Measurements from ENCODE around the gene MYOM1.

- no peak for TF ChIP-seq POLR2A (IDR thresholded peaks at IDR 0.05)
- TF ChIP-seq CTCF (IDR thresholded peaks at IDR 0.05): no peak
These were observed 35.9 kb upstream of the MYOM1 start for GRCh38 chr18:3255611-3256165.
